ENCODE measurements around the gene C16orf89.
"Not testable (repeated sequence)": the region's sequence is repeated elsewhere in the genome, so short reads cannot be mapped to it uniquely, and the experiment has no call there.

The C16orf89 gene

DNA sequence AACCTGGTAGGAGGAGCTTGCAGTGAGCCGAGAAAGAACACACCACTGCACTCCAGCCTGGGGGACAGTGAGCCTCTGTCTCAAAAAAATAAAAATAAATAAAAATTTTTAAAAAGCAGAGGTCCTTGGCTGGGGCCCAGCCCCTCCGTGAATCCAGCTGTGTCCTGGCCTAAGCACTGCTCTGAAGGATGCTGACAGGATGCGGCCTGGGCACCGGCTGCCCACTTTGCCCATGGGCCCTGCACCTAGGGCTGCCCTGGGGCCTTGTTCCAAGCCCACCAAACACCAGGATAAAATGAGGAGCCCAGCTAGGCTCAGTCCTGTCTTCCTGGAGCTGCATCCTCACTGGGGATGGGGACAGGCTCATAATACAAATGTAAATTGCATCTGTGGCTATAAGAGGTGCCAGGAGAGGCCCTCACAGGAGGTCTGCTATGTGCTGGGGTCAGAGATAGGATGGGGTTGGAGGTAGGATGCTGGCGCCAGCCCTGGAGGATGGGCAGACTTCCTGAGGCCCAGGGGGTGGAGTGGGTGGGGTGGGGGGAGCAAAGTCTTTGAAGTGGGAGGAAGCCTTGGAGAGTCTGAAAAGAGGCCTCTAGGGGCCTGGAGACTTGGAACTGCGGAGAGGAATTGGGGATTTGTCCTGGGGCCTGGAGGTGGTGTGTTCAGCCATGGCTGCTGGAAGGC lies 6.2 kb downstream of the C16orf89 start:
- no peak for DNase-seq

DNA sequence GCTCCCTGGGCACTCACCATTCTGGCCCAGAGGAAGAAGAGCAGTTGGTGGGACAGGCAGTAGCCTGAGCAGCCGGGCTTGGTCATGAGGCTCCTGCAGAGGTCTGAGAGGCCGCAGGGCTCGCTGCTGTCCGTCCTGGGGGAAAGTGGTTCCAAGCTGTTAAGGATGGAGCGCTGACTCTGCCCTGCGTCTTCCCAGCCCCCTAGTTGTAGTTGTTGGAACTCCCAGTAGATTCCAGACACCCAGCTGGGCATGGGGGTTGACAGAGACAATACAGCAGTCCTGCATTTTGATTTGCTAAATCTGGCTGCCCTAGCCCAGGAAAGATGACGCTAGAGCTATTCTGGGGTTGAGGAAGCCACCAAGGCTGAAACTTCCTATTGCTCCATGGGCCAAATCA lies 7.3 kb downstream of the C16orf89 start:
- DNase-seq: no peak

DNA sequence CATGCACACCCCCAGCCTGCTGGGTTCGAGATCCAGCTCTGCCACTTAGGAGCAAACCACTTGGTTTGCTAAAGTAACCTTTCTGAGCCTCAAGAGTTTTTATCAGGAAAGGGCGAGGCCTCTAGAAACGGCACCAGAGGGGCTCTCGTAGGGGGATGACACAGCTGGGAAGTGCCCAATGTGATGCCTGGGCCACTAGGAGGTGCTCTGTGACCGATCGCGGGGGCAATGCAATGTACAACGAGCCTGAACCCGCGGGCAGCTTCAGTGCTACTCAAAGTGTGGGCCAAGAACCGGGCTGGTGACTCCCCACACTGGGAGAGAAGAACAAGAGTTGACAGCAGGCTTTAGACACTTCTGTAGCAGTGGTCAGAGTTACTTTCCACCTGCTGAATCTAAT lies 9.4 kb downstream of the C16orf89 start:
- peak; percentile 27 for DNase-seq

DNA sequence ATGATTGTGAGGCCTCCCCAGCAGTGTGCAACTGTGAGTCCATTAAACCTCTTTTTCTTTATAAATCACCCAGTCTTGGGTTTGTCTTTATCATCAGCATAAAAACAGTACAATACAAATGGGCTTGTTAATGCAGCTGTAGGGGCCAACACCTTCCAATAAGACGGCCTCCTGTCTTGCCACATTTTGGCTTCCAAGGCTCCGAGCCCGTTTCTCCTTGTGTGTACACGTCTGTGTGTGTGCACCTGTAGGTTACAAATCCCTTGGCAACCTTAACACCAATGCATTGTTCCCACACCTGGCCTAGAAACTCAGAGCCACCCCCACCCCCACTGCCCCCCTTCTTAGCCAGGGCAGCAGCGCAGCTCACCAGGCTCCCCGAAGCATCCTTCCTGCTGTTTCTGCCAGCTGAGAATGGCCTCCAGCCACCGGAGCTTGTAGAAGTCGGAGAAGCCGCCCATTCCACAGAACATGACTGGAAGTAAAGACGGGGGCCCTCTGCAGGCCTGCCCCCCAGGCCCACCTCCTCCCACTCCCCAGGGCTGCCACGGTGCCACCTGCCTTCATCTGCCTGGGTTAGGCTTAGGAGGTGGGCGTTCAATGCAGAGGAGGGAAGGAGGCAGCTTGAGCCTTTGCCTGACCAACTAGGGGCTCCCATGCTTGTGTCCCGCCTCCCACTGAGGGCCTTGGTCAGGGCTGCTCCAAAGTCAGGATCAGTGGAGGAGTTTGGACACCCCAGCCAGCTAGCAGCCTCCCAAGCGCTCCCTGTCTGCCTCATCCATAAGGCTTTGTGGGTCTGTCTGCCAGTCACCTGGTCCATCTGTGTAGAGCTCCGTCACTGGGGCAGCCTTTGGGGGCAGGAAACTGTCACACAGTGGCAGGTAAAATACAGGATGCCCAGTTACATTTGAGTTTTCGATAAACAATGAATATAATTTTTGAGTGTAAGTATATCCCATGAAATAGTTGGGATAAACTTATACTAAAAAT lies 10.6 kb downstream of the C16orf89 start:
- DNase-seq: no peak

DNA sequence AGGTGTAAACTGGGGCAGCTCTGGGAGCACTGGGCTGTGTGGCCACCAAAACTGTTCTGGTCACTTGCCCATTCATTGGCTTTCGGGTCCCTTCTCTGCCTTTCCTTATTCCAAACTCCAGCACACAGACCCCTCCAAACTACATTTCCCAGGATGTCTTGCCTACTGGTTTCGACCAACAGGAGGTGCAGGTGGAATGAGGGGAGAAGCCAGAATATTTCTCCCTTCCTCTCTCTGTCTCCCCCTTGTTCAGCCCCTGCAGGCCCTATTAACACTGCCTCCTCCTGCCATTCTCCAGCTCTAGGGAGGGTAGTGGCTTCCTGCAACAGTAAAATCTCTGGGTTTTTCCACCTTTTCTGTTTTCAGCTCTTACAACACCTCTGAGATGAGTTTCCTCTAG lies 18.8 kb downstream of the C16orf89 start:
- no peak for DNase-seq

DNA sequence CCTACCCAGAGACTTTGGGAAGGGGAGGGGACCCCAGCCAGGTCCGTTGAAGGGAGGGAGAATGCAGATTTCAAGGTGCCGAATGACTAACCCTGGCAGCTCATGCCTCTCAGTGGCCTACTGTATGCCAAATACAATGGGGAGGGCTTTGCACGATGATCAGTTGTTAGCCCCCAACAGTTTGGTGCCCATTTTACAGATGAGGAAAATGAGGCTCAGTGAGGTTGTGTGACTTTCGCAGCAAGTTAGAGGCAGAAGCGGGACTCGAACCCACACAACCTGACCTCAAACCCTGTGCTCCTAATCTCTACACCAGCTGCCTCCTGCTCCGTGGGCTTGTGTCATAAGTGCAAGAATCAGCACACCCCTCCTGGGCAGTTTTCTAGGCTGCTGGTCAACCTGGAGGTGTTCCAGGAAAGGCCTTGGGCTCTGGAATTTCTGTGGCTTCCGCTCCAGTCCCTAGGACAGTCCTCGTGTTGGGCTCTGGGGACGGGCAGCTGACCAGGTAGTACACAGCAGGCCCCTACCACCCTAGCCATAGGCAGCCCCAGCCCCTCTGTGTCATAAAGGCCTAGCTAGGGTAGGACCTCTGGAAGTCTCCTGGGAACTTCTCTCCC lies 20.1 kb downstream of the C16orf89 start:
- no peak for DNase-seq

DNA sequence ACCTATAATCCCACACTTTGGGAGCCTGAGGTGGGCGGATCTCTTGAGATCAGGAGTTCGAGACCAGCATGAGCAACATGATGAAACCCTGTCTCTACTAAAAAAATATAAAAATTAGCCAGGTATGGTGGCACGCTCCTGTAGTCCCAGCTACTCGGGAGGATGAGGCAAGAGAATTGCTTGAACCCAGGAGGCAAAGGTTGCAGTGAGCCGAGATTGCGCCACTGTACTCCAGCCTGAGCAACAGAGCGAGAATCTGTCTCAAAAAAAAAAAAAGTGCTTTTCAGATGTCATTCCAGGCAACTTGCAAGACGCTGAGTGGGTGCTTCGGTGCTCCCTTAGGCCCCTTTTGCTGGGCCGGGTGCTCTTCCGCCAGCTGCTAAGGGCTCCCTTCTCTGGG lies 21.2 kb downstream of the C16orf89 start:
- not testable (repeated sequence) for DNase-seq

DNA sequence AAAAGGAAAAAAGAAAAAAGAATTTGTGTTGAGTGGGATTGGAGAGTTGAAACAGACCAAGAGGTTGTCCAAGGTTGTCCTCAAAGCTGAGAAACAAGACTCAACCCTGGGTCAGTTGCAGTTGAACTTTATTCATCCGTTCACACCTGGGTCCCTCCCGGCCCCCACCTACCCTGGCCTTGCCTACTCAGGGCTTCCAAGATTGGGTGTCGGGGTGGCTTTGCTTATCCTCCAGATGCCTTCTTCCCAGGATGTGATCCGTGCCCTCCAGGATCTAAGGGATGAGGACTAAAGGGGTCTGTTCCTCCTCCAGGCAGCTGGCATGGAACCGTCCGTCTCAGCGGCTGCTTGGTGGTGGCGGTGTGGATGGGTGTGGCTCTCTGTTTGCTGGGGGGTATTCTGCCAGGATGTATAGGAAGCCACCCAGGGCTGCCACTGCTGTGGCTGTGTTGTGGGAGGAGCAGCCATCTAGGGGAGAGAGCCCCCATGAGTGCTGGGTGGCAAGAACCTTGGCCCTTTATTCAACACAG lies 21.7 kb downstream of the C16orf89 start:
- DNase-seq: no peak

DNA sequence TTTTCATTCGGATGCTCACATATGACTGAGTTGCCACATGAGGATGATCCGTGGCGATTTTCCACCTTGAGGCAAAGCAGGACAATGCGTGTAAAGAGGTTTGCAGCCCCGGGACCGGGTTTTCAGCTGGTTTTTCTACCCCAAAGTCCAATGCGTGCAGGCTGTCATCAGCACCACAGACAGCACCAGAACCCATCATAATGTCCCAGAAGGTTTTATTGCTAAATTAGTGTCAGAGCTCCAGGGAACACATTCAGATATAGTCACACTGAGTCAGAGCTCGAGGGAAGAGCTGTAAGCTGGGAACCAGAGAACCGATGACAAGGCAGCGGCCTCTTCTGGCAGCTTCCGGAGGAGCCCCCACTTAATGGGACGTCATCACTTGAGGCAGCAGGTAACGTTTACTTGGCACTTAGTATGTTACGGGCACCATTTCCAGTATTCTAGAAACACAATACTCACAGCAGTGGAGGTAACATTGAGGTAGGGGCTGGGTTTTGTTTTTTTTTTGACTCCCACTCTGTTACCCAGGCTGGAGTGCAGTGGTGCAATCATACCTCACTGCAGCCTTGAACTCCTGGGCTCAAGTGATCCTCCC lies 23.1 kb downstream of the C16orf89 start:
- DNase-seq: no peak

DNA sequence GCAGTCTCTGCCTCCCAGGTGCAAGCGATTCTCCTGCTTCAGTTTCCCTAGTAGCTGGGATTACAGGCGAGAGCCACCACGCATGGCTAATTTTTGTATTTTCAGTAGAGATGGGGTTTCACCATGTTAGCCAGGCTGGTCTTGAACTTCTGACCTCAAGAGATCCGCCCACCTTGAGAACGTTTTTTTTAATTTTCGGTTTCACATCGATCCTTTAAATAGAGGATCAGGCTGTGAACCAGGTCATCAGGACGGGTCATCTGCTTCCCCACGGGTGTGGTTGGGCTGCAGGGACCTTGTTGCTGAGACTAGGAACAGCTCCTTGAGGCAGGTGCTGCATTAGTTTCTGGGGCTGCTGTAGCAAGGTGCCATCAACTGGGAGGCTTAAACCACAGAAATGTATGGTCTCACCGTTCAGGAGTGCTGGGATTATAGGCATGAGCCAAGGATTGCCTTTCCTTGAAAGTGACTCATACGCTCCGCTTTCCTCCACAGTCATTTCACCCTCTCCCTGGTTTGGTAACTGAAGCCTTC lies 24.1 kb downstream of the C16orf89 start:
- no peak for DNase-seq

DNA sequence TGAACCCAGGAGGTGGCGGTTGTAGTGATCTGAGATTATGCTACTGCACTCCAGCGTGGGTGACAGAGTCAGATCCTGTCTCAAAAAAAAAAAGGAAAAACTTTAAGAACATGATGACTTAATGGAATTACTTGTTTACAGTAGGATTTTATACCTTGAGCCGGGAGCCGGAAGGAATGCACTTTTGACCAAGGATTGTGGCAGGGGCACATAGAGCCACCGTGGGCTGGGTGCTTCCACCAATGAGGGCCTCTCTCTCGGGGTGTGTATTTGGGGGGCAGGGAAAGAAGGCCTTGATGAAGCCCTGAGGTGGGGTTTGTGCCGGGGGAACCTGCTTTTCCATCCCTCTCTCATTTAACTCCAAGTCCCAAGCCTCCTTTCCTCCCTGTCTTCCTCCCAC lies 25.3 kb downstream of the C16orf89 start:
- DNase-seq: no peak

DNA sequence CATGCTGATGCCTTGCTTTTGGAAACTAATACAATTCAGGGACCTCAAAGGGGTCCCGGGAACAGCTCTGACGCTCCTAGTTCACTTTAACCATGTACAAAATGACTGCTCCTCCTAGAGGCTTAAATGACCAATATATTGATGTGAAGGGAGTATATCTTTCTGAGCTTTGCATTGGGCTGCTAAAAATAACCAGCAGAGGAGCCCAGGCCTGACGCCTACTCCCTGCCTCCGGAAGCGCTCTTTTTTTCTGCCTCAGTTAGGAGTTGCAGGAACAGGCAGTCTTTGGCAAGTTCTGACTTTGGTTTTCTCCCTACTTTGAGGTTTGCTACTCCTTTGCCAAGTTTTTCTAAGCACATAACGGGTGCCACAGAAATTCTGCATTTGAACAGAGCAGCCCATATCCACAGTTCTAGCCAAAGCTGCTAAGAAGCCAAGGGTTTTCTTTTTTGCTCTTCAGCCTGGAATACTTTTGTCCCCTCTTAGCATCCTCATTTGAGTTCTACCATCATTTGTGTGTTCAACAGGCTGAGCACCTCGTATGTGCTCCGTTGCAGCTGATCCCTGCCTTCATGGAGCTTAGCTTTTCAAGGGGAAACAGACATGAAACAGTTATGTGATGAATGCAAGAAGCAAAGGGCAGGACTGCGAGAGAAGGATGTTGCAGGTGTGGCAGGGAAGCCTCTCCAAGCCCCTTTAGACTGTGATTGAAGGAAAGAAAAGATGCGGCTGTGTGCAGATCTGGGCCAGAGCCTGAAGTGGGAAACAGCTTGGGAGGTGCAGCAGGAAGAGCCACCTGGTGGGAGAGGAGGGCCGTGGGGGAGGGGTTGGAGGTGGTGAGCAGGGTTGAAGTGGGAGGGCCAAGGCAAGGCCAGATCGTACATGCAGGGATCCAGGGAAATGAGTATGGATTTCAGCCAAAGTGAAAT lies 29.3 kb downstream of the C16orf89 start:
- DNase-seq: no peak

DNA sequence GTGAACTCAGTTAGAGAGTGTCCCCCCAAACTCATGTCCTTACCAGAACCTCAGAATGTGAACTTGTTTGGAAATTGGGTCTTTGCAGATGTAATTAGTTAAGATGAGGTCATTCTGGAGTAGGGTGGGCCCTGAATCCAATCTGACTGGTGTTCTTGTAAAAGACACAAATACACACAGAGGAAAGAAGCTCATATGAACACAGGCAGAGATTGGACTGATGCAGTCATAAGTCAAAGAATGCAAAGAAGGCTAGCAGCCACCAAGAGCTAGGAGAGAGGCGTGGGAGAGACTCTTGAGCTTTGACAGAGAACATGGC lies 29.9 kb downstream of the C16orf89 start:
- DNase-seq: no peak

DNA sequence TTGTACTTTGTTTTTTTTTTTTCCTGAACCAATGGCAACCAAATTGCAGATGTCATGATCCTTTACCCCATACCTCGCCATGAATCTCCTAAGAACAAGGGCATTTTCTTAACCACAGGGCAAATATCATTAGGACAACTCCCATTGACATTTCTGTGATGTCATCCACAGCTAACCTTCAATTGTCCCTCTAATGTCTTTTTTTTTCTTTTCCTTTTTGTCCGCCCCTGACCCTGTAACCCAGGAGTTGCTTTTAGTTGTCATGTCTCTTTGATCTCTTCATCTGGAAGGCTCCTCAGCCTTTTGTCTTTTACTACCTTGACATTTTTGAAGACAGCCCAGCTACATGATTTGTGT lies 31.6 kb downstream of the C16orf89 start:
- no peak for DNase-seq

DNA sequence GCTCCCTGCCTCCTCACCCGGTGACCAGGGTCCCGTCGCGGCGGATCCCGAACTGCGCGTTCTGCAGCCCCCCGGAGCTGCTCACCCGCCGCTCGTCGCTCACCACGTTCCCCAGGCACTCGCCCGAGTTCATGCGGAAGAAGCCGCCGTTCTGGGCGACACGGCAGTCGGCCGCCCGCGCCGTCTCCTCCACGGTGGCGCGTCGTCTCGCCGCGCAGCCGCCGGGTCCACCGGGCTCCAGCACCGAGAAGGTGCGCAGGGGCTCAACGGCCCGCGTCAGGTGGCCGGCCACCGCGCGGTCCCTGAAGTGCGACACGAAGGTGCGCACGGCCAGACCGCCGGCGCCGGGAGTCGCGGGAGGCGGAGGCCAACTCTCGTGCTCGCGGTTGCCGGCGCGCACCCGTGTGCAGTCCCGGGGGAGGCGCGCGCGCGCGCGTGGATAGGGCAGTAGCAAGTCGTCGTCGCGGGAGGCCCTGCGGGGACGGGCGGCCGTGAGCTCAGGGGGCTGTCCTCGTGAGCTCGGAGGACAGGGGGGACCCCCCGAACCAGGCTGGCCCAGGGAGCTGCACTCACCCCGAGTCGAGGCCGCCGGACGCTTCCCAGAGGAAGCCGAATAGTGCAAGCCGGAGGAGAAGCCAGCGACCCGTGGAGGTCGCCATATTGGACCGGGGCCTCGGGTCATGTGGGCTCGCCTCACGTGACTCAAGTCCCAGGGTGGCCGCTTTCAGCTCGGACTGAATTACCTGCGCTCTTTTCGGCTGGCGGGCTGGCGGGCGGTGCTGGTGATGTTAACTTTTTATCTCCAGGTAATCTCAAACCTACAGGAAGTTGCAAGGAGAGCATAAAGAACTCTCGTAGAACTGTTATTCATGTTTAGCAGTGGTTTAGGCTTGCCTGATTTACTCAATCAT lies 32.2 kb downstream of the C16orf89 start, which contains the start of gene NAGPA:
TSS of gene NAGPA (minus strand) at position 680 of the 911 bp plus-strand sequence. CDS start at position 659, 21 bp downstream.
- DNase-seq: peak; percentile 56

DNA sequence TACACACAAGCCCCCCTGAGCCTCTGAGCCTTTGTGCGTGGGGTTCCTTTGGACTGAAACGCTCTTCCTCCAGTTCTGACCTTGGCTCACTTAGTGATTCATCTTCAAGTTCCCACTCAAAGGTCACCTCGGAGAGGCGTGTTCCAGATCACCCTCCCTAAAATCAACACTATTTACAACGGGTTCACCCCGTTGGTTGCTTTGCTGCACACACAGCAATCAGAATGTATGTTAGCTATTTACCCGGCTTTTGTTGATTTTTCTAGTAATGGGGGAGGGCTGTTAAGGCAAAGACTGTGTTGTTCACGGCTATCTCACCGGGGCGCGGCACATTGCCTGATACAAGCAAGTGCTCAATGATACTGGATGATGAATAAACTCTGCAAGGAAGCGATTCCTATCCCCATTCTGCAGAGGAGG lies 33.0 kb downstream of the C16orf89 start:
- DNase-seq: no peak

DNA sequence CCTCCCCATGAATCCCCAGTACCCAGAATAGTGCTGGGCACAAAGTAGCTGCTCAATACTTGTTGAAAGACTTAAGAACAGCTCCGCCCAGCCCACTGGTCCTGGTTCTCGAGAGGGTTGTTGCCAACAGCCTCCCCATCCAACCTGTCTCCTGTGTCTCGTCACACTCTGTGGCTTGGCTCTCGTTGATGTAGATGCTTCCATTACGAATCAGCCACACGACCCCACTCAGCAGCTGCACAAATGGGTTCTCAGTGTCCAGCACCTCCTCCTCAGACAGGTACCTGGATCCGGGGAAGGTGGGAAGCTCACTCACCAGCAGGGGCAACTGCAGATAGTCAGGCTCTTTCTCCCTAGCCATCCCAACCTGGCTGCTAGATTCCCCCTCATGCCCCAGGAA lies 34.2 kb downstream of the C16orf89 start:
- no peak for DNase-seq

DNA sequence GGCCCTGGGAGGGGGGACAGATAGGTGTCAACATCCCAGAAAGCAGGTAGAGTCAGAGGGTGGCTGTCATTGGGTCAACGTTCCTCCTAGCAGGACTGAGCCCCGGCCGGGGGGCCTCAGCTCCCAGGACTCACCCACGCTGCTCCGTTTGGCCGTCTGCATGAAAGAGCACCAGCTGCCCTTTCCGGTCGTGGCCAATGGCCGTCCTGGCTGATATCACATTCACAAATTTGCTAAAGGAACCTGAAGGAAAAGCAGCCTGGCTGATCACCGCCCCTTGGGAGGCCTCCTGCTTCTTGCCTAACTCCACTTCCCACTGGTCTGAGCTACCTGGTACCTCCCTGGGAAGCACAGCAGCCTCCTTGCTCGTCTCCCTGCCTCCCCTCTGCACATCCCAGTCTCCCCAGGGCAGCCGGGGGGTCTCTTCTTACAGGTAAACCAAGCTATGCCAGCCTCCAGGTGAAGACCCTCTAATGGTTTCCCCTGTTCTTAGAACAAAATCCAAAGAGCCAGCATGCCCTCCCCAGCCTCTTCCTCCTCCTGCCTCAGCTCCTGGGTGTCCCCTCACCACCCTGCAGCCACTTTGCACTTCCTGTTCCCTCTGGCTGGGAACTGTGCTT lies 35.4 kb downstream of the C16orf89 start:
- no peak for DNase-seq

DNA sequence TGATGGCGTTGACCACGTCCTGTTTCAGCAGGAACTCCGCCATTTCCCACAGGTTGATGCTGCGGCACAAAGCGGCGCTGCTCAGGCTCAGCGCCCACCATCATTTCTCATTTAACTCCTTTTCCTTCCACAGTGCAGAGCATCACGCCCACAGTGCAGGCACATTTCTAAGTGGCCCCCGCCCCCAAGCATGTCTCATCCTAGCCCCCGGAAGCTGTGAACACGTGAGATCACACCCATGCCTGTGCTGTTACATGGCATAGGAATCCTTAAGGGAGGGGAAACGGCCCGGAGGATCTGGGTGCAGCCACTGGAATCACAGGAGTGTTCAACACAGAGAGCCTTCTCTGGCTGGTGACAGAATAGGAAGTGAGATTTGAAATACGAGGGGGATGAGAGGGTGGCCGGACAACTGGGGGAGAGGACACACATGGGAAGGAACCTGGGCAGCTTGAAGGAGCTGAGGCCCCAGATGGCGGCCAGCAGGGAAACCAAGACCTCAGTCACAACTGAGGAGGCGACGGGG lies 36.7 kb downstream of the C16orf89 start:
- DNase-seq: no peak

Measured in GDM1 (cell line).